Measurements from ENCODE around the gene SKIL.

Gene SKIL

DNA sequence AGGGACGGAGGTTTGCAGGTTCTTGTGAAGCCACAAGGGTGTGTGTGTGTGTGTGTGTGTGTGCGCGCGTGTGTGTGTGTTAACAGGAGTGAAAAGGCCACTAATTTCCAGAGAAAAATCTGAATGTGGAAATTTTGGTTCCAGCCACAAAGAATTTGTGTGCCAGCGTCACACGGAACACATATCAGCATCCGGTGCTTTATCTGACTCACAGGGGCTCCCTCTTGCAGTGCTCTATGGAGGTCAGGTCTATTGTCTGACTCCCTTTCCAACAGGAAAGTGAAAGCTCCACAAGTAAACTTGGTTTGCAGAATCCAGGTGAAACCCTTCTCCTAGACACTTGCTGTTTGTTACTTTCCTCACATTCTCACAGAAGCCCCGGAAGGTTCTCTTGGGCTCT lies 67.4 kb downstream of the SKIL start:
- H3K4me3 ChIP-seq (ENCODE audit: low read length, poor library complexity, severe bottlenecking), result no peak overlapping the region
- peaks cover 25% of the 10 kb centered on the region for H3K4me1 ChIP-seq (ENCODE audit: insufficient read depth, low read length, poor library complexity, severe bottlenecking)
- H3F3A ChIP-seq (ENCODE audit: low read depth), result no peaks in the 10 kb centered on the region
- H3K9ac ChIP-seq (ENCODE audit: low read depth, low read length, poor library complexity, severe bottlenecking), result no peak overlapping the region
- no peak overlapping the region for H2AFZ ChIP-seq (ENCODE audit: low read length)
- no peaks in the 10 kb centered on the region for H4K20me1 ChIP-seq (ENCODE audit: insufficient read depth, low read length, poor library complexity, severe bottlenecking)
- TF ChIP-seq, protein P1, sequence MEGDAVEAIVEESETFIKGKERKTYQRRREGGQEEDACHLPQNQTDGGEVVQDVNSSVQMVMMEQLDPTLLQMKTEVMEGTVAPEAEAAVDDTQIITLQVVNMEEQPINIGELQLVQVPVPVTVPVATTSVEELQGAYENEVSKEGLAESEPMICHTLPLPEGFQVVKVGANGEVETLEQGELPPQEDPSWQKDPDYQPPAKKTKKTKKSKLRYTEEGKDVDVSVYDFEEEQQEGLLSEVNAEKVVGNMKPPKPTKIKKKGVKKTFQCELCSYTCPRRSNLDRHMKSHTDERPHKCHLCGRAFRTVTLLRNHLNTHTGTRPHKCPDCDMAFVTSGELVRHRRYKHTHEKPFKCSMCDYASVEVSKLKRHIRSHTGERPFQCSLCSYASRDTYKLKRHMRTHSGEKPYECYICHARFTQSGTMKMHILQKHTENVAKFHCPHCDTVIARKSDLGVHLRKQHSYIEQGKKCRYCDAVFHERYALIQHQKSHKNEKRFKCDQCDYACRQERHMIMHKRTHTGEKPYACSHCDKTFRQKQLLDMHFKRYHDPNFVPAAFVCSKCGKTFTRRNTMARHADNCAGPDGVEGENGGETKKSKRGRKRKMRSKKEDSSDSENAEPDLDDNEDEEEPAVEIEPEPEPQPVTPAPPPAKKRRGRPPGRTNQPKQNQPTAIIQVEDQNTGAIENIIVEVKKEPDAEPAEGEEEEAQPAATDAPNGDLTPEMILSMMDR (conservative IDR thresholded peaks at IDR 0.05; ENCODE audit: low read length), result no peak
- no peak for TF ChIP-seq EZH2phosphoT487 (IDR thresholded peaks at IDR 0.05; ENCODE audit: borderline replicate concordance)
- H3K27me3 ChIP-seq (ENCODE audit: insufficient read depth, low read length, poor library complexity, severe bottlenecking), result no peaks in the 10 kb centered on the region
- no peaks in the 10 kb centered on the region for H3K9me2 ChIP-seq (replicated peaks; ENCODE audit: low read depth, low read length)
- H3K36me3 ChIP-seq (ENCODE audit: insufficient read depth, low read length), result no peaks in the 10 kb centered on the region
- H3K9me3 ChIP-seq (ENCODE audit: insufficient read depth, low read depth, low read length), result no peaks in the 10 kb centered on the region
- H3K79me2 ChIP-seq (ENCODE audit: insufficient read depth, low read length), result no peaks in the 10 kb centered on the region
- no peak overlapping the region for H3K4me2 ChIP-seq (ENCODE audit: low read depth, low read length, poor library complexity, severe bottlenecking)

DNA sequence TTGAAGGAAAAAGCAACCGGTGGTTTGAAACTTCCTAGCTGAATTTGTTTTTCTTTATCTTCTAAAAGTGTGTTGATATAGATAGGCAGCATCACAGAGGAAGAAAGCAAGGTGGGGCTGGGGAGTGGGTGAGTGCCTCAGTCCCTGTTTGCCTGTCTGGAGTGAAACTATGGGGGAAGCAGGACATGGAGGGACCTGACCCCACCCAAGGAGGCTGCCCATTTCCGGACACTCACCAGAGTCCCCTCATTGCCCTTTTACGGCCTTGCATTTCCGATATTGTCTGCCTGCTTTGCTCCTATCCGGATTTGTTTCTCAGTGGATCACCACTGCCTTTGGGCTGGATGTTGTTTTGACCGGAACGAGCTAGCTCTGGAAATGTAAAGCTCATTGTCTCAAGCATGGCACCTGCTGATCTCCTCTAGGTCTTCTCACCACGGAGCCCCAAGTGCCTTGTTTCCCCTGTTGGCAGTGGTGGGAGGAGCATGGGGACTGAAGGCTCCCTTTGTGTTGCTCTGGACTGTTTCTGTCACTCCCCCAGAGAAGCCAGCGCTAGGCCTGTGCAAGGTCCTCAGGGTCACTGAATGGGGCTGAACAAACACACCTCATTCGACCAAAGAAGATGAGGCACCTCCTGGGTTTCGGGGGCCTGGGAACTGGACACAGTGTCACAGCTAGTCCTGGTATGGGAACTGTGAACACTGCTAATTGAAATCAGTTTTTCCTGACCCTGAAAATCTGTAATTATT lies 68.2 kb downstream of the SKIL start:
- TF ChIP-seq, protein P1 (conservative IDR thresholded peaks at IDR 0.05; ENCODE audit: low read length), result no peak
- TF ChIP-seq EZH2phosphoT487 (IDR thresholded peaks at IDR 0.05; ENCODE audit: borderline replicate concordance), result no peak
- Histone ChIP-seq H3K4me3 (ENCODE audit: low read length, poor library complexity, severe bottlenecking) (no peak overlapping the region), H3K36me3 (ENCODE audit: insufficient read depth, low read length) (no peaks in the 10 kb centered on the region), H3K4me2 (ENCODE audit: low read depth, low read length, poor library complexity, severe bottlenecking) (no peak overlapping the region), H3K9me3 (ENCODE audit: insufficient read depth, low read depth, low read length) (no peaks in the 10 kb centered on the region), H3K79me2 (ENCODE audit: insufficient read depth, low read length) (no peaks in the 10 kb centered on the region), H2AFZ (ENCODE audit: low read length) (peak overlapping the region; percentile 2; the same call in 1 of the 2 replicates), H3K27me3 (ENCODE audit: insufficient read depth, low read length, poor library complexity, severe bottlenecking) (no peaks in the 10 kb centered on the region), H3K9me2 (replicated peaks; ENCODE audit: low read depth, low read length) (no peaks in the 10 kb centered on the region), H3K9ac (ENCODE audit: low read depth, low read length, poor library complexity, severe bottlenecking) (no peak overlapping the region), H4K20me1 (ENCODE audit: insufficient read depth, low read length, poor library complexity, severe bottlenecking) (no peaks in the 10 kb centered on the region), H3F3A (ENCODE audit: low read depth) (no peaks in the 10 kb centered on the region), H3K4me1 (ENCODE audit: insufficient read depth, low read length, poor library complexity, severe bottlenecking) (peaks cover 26% of the 10 kb centered on the region)

DNA sequence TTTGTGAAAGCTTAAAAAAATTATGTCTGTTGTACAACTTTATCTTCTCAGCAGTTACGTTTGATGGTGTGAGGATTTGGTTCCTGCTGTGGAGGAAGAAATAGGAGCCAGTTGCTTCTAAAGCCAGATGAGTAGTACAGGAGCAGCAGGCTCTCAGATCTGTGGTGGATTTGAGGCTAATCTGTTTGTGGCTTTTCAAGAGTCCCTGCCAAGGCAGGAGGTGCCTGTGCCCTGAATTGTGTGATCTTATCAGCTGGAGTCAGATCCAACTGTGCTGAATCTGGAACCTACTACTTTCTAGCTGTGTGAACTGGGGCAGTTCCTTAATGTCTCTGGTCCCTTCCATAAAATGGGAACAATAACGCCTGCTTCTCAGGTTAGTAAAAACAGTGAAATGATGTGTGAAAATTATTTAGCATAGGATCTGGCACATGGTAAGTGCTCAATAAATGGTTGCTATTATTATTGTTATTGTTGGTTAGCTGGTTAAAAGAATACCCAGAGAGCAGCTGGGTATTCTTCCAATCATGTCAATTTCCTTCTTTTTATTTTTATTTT lies 68.8 kb downstream of the SKIL start:
- no peaks in the 10 kb centered on the region for H3K9me3 ChIP-seq (ENCODE audit: insufficient read depth, low read depth, low read length)
- H3K9ac ChIP-seq (ENCODE audit: low read depth, low read length, poor library complexity, severe bottlenecking), result no peak overlapping the region
- no peak overlapping the region for H3K4me3 ChIP-seq (ENCODE audit: low read length, poor library complexity, severe bottlenecking)
- no peak for TF ChIP-seq EZH2phosphoT487 (IDR thresholded peaks at IDR 0.05; ENCODE audit: borderline replicate concordance)
- TF ChIP-seq, protein P1 (conservative IDR thresholded peaks at IDR 0.05; ENCODE audit: low read length), result no peak
- no peaks in the 10 kb centered on the region for H3F3A ChIP-seq (ENCODE audit: low read depth)
- no peak overlapping the region for H3K4me2 ChIP-seq (ENCODE audit: low read depth, low read length, poor library complexity, severe bottlenecking)
- H2AFZ ChIP-seq (ENCODE audit: low read length), result peak overlapping the region; percentile 2; the same call in 1 of the 2 replicates
- no peaks in the 10 kb centered on the region for H3K79me2 ChIP-seq (ENCODE audit: insufficient read depth, low read length)
- no peaks in the 10 kb centered on the region for H3K36me3 ChIP-seq (ENCODE audit: insufficient read depth, low read length)
- no peaks in the 10 kb centered on the region for H3K27me3 ChIP-seq (ENCODE audit: insufficient read depth, low read length, poor library complexity, severe bottlenecking)
- no peaks in the 10 kb centered on the region for H3K9me2 ChIP-seq (replicated peaks; ENCODE audit: low read depth, low read length)
- no peaks in the 10 kb centered on the region for H4K20me1 ChIP-seq (ENCODE audit: insufficient read depth, low read length, poor library complexity, severe bottlenecking)
- H3K4me1 ChIP-seq (ENCODE audit: insufficient read depth, low read length, poor library complexity, severe bottlenecking), result peaks cover 26% of the 10 kb centered on the region

Measured in Loucy (cell line).